HEK293 (cell line): ENCODE data around the gene ADCY10.
A peak's percentile ranks its signal among the peaks of the same experiment; 100 is the strongest.

Experiments used
- GLIS2 ChIP-seq: fragments of 450-650 bp; formaldehyde crosslinking; IDR thresholded peaks from 2 replicates; pipeline ENCODE4 v1.5.1; 2016; ENCODE audit warnings: missing biosample characterization, missing genetic modification characterization
- IKZF3 ChIP-seq: fragments of 450-650 bp; IDR thresholded peaks from 2 replicates; pipeline ENCODE4 v1.5.0; 2018; ENCODE audit warnings: missing biosample characterization, mild to moderate bottlenecking, missing genetic modification characterization, moderate library complexity
- PRDM1 ChIP-seq: fragments of 450-650 bp; formaldehyde crosslinking; IDR thresholded peaks from 2 replicates; pipeline ENCODE4; 2016; ENCODE audit warnings: missing biosample characterization, missing genetic modification characterization
- SCRT2 ChIP-seq: fragments of 450-650 bp; formaldehyde crosslinking; IDR thresholded peaks from 2 replicates; pipeline ENCODE4 v1.5.1; 2016; ENCODE audit warnings: missing biosample characterization, missing genetic modification characterization
- ZFP3 ChIP-seq: fragments of 450-650 bp; formaldehyde crosslinking; IDR thresholded peaks from 2 replicates; pipeline ENCODE4 v1.5.1; 2016; ENCODE audit warnings: low read depth, missing biosample characterization, missing genetic modification characterization
- ZFP37 ChIP-seq: fragments of 450-650 bp; formaldehyde crosslinking; IDR thresholded peaks from 2 replicates; pipeline ENCODE4 v1.5.1; 2016; ENCODE audit warnings: missing biosample characterization, missing genetic modification characterization
- ZIC2 ChIP-seq: fragments of 450-650 bp; formaldehyde crosslinking; IDR thresholded peaks from 2 replicates; pipeline ENCODE4 v1.5.1; 2016; ENCODE audit warnings: missing biosample characterization, missing genetic modification characterization
- ZNF184 ChIP-seq: fragments of 450-650 bp; IDR thresholded peaks from 2 replicates; pipeline ENCODE4 v1.5.1; 2018; ENCODE audit warnings: missing biosample characterization, mild to moderate bottlenecking, missing genetic modification characterization
- ZNF23 ChIP-seq: fragments of 450-650 bp; formaldehyde crosslinking; IDR thresholded peaks from 2 replicates; pipeline ENCODE4 v1.5.1; 2016; ENCODE audit warnings: missing biosample characterization, missing genetic modification characterization, borderline replicate concordance
- ZNF426 ChIP-seq: fragments of 450-650 bp; formaldehyde crosslinking; IDR thresholded peaks from 2 replicates; pipeline ENCODE4 v1.5.1; 2017; ENCODE audit warnings: missing biosample characterization, missing genetic modification characterization, mild to moderate bottlenecking, inconsistent platforms, moderate library complexity
- ZNF660 ChIP-seq: fragments of 450-650 bp; IDR thresholded peaks from 2 replicates; pipeline ENCODE4 v1.5.1; 2018; ENCODE audit warnings: missing biosample characterization, mild to moderate bottlenecking, missing genetic modification characterization
- ZNF707 ChIP-seq: fragments of 450-650 bp; formaldehyde crosslinking; IDR thresholded peaks from 2 replicates; pipeline ENCODE4 v1.5.1; 2016; ENCODE audit warnings: missing biosample characterization, missing genetic modification characterization
- ZSCAN16 ChIP-seq: fragments of 450-650 bp; formaldehyde crosslinking; IDR thresholded peaks from 2 replicates; pipeline ENCODE4 v1.5.1; 2016; ENCODE audit warnings: missing biosample characterization, missing genetic modification characterization
- TF ChIP-seq, protein P1 (sequence below): fragments of 450-650 bp; formaldehyde crosslinking; IDR thresholded peaks from 2 replicates; pipeline ENCODE4 v1.5.1; 2017; ENCODE audit warnings: missing biosample characterization, missing genetic modification characterization
- TF ChIP-seq, protein P2 (sequence below): fragments of 450-650 bp; formaldehyde crosslinking; IDR thresholded peaks from 2 replicates; pipeline ENCODE4 v1.5.1; 2016; ENCODE audit warnings: missing biosample characterization, missing genetic modification characterization, borderline replicate concordance
- TF ChIP-seq, protein P3 (sequence below): fragments of 450-650 bp; formaldehyde crosslinking; optimal IDR thresholded peaks from 2 replicates; pipeline ENCODE3; 2016; ENCODE audit warnings: missing biosample characterization, mild to moderate bottlenecking, missing genetic modification characterization
- TF ChIP-seq, protein P4 (sequence below): fragments of 450-650 bp; formaldehyde crosslinking; IDR thresholded peaks from 2 replicates; pipeline ENCODE4 v1.5.1; 2016; ENCODE audit warnings: missing biosample characterization, missing genetic modification characterization, borderline replicate concordance
- TF ChIP-seq, protein P5 (sequence below): fragments of 450-650 bp; formaldehyde crosslinking; IDR thresholded peaks from 2 replicates; pipeline ENCODE4 v1.5.1; 2017; ENCODE audit warnings: missing biosample characterization, missing genetic modification characterization
- TF ChIP-seq, protein P6 (sequence below): fragments of 450-650 bp; formaldehyde crosslinking; IDR thresholded peaks from 2 replicates; pipeline ENCODE4 v1.5.1; 2016; ENCODE audit warnings: missing biosample characterization, missing genetic modification characterization
- TF ChIP-seq, protein P7 (sequence below): fragments of 450-650 bp; formaldehyde crosslinking; IDR thresholded peaks from 2 replicates; pipeline ENCODE4 v1.5.1; 2016; ENCODE audit warnings: missing biosample characterization, missing genetic modification characterization

The ADCY10 gene

DNA sequence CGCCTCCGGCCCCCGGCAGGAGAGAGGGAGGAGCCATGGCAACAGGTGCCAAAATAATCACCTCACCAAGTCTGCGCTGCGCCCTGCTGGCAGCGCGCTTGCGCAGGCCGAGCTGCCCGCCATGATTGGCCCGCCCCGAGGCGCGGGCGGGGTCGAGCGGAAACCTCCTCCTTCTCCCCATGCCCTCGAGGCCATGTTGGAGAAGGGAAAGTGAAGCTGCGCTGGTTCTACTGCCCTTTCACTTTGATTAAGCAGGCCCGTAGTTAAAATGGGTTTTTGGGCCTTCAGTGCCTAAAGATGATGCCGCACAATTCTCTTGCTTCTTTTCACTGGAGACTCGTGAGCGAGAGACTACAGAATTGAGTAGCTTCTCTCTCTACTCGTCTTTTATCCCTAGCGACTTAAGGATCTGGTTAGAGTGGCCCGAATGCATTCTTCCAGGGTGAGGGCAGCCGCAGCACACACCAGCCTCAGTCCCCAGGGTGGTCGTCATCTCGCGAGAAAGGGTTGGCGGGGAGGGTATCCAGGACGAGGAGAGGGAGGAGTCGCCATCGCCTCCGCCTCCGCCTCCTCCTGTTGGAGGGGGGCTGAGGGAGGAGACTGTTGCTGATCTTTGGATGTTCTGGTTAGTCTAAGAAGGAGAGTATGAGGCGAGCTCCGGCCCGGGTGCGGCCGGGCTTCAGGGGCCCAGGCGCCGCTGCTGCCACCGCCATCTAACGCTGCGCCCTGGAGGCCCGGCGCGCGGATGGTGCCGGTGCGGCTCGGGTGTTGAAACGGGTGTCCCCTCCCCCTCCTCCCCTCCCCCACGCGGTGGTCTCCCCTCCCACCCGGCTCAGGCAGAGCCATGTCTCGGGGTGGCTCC lies 22.4 kb upstream of the ADCY10 start, which contains the start of gene DCAF6 (continued):
- TF ChIP-seq, protein P1, sequence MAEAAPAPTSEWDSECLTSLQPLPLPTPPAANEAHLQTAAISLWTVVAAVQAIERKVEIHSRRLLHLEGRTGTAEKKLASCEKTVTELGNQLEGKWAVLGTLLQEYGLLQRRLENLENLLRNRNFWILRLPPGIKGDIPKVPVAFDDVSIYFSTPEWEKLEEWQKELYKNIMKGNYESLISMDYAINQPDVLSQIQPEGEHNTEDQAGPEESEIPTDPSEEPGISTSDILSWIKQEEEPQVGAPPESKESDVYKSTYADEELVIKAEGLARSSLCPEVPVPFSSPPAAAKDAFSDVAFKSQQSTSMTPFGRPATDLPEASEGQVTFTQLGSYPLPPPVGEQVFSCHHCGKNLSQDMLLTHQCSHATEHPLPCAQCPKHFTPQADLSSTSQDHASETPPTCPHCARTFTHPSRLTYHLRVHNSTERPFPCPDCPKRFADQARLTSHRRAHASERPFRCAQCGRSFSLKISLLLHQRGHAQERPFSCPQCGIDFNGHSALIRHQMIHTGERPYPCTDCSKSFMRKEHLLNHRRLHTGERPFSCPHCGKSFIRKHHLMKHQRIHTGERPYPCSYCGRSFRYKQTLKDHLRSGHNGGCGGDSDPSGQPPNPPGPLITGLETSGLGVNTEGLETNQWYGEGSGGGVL (tag by site-specific recombination), result peak; percentile 79
- no peak for TF ChIP-seq ZNF426
- TF ChIP-seq ZSCAN16 (tag by site-specific recombination), result no peak
- no peak for TF ChIP-seq ZNF707 (tag by site-specific recombination)
- peak; percentile 84 for TF ChIP-seq PRDM1
- TF ChIP-seq, protein P2, sequence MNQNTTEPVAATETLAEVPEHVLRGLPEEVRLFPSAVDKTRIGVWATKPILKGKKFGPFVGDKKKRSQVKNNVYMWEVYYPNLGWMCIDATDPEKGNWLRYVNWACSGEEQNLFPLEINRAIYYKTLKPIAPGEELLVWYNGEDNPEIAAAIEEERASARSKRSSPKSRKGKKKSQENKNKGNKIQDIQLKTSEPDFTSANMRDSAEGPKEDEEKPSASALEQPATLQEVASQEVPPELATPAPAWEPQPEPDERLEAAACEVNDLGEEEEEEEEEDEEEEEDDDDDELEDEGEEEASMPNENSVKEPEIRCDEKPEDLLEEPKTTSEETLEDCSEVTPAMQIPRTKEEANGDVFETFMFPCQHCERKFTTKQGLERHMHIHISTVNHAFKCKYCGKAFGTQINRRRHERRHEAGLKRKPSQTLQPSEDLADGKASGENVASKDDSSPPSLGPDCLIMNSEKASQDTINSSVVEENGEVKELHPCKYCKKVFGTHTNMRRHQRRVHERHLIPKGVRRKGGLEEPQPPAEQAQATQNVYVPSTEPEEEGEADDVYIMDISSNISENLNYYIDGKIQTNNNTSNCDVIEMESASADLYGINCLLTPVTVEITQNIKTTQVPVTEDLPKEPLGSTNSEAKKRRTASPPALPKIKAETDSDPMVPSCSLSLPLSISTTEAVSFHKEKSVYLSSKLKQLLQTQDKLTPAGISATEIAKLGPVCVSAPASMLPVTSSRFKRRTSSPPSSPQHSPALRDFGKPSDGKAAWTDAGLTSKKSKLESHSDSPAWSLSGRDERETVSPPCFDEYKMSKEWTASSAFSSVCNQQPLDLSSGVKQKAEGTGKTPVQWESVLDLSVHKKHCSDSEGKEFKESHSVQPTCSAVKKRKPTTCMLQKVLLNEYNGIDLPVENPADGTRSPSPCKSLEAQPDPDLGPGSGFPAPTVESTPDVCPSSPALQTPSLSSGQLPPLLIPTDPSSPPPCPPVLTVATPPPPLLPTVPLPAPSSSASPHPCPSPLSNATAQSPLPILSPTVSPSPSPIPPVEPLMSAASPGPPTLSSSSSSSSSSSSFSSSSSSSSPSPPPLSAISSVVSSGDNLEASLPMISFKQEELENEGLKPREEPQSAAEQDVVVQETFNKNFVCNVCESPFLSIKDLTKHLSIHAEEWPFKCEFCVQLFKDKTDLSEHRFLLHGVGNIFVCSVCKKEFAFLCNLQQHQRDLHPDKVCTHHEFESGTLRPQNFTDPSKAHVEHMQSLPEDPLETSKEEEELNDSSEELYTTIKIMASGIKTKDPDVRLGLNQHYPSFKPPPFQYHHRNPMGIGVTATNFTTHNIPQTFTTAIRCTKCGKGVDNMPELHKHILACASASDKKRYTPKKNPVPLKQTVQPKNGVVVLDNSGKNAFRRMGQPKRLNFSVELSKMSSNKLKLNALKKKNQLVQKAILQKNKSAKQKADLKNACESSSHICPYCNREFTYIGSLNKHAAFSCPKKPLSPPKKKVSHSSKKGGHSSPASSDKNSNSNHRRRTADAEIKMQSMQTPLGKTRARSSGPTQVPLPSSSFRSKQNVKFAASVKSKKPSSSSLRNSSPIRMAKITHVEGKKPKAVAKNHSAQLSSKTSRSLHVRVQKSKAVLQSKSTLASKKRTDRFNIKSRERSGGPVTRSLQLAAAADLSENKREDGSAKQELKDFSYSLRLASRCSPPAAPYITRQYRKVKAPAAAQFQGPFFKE (tag by site-specific recombination), result no peak
- no peak for TF ChIP-seq ZIC2 (tag by site-specific recombination)
- TF ChIP-seq, protein P3, sequence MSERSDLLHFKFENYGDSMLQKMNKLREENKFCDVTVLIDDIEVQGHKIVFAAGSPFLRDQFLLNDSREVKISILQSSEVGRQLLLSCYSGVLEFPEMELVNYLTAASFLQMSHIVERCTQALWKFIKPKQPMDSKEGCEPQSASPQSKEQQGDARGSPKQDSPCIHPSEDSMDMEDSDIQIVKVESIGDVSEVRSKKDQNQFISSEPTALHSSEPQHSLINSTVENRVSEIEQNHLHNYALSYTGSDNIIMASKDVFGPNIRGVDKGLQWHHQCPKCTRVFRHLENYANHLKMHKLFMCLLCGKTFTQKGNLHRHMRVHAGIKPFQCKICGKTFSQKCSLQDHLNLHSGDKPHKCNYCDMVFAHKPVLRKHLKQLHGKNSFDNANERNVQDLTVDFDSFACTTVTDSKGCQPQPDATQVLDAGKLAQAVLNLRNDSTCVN (tag by site-specific recombination), result peak; percentile 78
- peak; percentile 43; the same call in 1 of the 2 replicates for TF ChIP-seq GLIS2 (tag by site-specific recombination)
- TF ChIP-seq IKZF3 (tag by site-specific recombination), result 0 out of 2 replicates have a peak, but pooled peaks have one; percentile 33
- no peak for TF ChIP-seq ZNF23 (tag by site-specific recombination)
- TF ChIP-seq ZNF660, result peak; percentile 65; the same call in 1 of the 2 replicates
- no peak for TF ChIP-seq ZNF184 (tag by site-specific recombination)
- TF ChIP-seq, protein P4, sequence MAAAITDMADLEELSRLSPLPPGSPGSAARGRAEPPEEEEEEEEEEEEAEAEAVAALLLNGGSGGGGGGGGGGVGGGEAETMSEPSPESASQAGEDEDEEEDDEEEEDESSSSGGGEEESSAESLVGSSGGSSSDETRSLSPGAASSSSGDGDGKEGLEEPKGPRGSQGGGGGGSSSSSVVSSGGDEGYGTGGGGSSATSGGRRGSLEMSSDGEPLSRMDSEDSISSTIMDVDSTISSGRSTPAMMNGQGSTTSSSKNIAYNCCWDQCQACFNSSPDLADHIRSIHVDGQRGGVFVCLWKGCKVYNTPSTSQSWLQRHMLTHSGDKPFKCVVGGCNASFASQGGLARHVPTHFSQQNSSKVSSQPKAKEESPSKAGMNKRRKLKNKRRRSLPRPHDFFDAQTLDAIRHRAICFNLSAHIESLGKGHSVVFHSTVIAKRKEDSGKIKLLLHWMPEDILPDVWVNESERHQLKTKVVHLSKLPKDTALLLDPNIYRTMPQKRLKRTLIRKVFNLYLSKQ (tag by site-specific recombination), result no peak
- TF ChIP-seq, protein P5, sequence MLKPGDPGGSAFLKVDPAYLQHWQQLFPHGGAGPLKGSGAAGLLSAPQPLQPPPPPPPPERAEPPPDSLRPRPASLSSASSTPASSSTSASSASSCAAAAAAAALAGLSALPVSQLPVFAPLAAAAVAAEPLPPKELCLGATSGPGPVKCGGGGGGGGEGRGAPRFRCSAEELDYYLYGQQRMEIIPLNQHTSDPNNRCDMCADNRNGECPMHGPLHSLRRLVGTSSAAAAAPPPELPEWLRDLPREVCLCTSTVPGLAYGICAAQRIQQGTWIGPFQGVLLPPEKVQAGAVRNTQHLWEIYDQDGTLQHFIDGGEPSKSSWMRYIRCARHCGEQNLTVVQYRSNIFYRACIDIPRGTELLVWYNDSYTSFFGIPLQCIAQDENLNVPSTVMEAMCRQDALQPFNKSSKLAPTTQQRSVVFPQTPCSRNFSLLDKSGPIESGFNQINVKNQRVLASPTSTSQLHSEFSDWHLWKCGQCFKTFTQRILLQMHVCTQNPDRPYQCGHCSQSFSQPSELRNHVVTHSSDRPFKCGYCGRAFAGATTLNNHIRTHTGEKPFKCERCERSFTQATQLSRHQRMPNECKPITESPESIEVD (tag by site-specific recombination), result no peak
- TF ChIP-seq ZFP3 (tag by site-specific recombination), result no peak
- TF ChIP-seq, protein P6, sequence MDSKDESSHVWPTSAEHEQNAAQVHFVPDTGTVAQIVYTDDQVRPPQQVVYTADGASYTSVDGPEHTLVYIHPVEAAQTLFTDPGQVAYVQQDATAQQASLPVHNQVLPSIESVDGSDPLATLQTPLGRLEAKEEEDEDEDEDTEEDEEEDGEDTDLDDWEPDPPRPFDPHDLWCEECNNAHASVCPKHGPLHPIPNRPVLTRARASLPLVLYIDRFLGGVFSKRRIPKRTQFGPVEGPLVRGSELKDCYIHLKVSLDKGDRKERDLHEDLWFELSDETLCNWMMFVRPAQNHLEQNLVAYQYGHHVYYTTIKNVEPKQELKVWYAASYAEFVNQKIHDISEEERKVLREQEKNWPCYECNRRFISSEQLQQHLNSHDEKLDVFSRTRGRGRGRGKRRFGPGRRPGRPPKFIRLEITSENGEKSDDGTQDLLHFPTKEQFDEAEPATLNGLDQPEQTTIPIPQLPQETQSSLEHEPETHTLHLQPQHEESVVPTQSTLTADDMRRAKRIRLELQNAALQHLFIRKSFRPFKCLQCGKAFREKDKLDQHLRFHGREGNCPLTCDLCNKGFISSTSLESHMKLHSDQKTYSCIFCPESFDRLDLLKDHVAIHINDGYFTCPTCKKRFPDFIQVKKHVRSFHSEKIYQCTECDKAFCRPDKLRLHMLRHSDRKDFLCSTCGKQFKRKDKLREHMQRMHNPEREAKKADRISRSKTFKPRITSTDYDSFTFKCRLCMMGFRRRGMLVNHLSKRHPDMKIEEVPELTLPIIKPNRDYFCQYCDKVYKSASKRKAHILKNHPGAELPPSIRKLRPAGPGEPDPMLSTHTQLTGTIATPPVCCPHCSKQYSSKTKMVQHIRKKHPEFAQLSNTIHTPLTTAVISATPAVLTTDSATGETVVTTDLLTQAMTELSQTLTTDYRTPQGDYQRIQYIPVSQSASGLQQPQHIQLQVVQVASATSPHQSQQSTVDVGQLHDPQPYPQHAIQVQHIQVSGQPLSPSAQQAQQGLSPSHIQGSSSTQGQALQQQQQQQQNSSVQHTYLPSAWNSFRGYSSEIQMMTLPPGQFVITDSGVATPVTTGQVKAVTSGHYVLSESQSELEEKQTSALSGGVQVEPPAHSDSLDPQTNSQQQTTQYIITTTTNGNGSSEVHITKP (tag by site-specific recombination), result peak; percentile 88
- peak; percentile 100 for TF ChIP-seq SCRT2 (tag by site-specific recombination)
- TF ChIP-seq, protein P7, sequence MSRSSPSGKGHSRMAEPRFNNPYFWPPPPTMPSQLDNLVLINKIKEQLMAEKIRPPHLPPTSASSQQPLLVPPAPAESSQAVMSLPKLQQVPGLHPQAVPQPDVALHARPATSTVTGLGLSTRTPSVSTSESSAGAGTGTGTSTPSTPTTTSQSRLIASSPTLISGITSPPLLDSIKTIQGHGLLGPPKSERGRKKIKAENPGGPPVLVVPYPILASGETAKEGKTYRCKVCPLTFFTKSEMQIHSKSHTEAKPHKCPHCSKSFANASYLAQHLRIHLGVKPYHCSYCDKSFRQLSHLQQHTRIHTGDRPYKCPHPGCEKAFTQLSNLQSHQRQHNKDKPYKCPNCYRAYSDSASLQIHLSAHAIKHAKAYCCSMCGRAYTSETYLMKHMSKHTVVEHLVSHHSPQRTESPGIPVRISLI, result no peak
- TF ChIP-seq ZFP37 (tag by site-specific recombination), result no peak
